T-helper 17 cell (primary cell): ENCODE measurements around the gene SKIDA1. TPM values are rescaled to one million over a fixed set of nuclear protein-coding genes. Genes with fewer than 3 reads are reported as not detected.

Experiments
- ATAC-seq: fragments of 150-1000 bp; cut with Tn5 transposase; 2 replicates; pipeline ENCODE4 v1.10.0; 2021; ENCODE audit warnings: mild to moderate bottlenecking, moderate library complexity
- DNase-seq, 3 donors: peaks; one replicate each; pipeline versions ENCODE4 v3.0.0 to v3.0.0-alpha.2; 2020 to 2021
- H3K9me3 ChIP-seq: one replicate; pipeline ENCODE4 v1.7.0; 2013; ENCODE audit warnings: low read length, mild to moderate bottlenecking; ENCODE audit not compliant: control insufficient read depth, poor library complexity, severe bottlenecking
- H3K27ac Mint-ChIP-seq: one replicate; pipeline ENCODE4 v1.8.0; 2022; ENCODE audit warnings: mild to moderate bottlenecking, moderate library complexity, mixed read lengths
- H3K27me3 Mint-ChIP-seq: one replicate; pipeline ENCODE4 v1.8.0; 2022; ENCODE audit warnings: mixed read lengths
- H3K36me3 Mint-ChIP-seq: one replicate; pipeline ENCODE4 v1.8.0; 2022; ENCODE audit warnings: low read depth, mixed read lengths
- H3K4me1 Mint-ChIP-seq: one replicate; pipeline ENCODE4 v1.8.0; 2022; ENCODE audit warnings: mild to moderate bottlenecking, mixed read lengths
- H3K4me3 Mint-ChIP-seq: one replicate; pipeline ENCODE4 v1.8.0; 2022; ENCODE audit warnings: mild to moderate bottlenecking, moderate library complexity, mixed read lengths
- total RNA-seq, 4 donors: library from RNA in 2 of 4; stranded (reverse) in 2 of 4; gene quantifications; one replicate each; pipeline ENCODE4 v1.2.3 and lab custom pipeline; 2022 to 2026

SKIDA1 gene
- total RNA-seq, 2 donors from 2014 or later = 0.34 to 0.37 TPM

GRCh38 chr10:21526188-21526859 is 842 bp upstream of the SKIDA1 start:
- ATAC-seq (peak; percentile 58), DNase-seq (peak; percentile 28 to 63 (median 51))
- Mint-ChIP-seq H3K4me3 (peak overlapping the region; percentile 100), H3K4me1 (peaks cover 25% of the 10 kb centered on the region), H3K36me3 (peaks cover 4% of the 10 kb centered on the region), H3K27me3 (peaks cover 11% of the 10 kb centered on the region), H3K27ac (peak overlapping the region; percentile 97)
- no peaks in the 10 kb centered on the region for H3K9me3 ChIP-seq

- H3K9me3 ChIP-seq = no peaks in the 10 kb centered on the region
- ATAC-seq = no peak
- Mint-ChIP-seq H3K27me3 (peaks cover 26% of the 10 kb centered on the region), H3K4me3 (peak overlapping the region; percentile 100), H3K4me1 (peaks cover 33% of the 10 kb centered on the region), H3K36me3 (peaks cover 4% of the 10 kb centered on the region), H3K27ac (peak overlapping the region; percentile 97)
- no peak for DNase-seq
These were observed 736 bp downstream of the SKIDA1 start for GRCh38 chr10:21524526-21525366.

GRCh38 chr10:21524131-21524525 is 1.4 kb downstream of the SKIDA1 start:
- Mint-ChIP-seq H3K4me3 (no peak overlapping the region), H3K27me3 (peaks cover 32% of the 10 kb centered on the region)
- no peak for ATAC-seq

GRCh38 chr10:21523557-21524008 is 1.9 kb downstream of the SKIDA1 start:
- H3K9me3 ChIP-seq = no peaks in the 10 kb centered on the region
- Mint-ChIP-seq H3K27ac (peak overlapping the region; percentile 57), H3K27me3 (peaks cover 38% of the 10 kb centered on the region), H3K4me3 (peak overlapping the region; percentile 25), H3K36me3 (peaks cover 4% of the 10 kb centered on the region), H3K4me1 (peaks cover 39% of the 10 kb centered on the region)
- ATAC-seq (no peak), DNase-seq (no peak)

More at GRCh38 chr10:21524131-21524525, 1.4 kb downstream of the SKIDA1 start:
- no peaks in the 10 kb centered on the region for H3K9me3 ChIP-seq
- DNase-seq = no peak
- no peak overlapping the region for H3K27ac Mint-ChIP-seq
- peaks cover 4% of the 10 kb centered on the region for H3K36me3 Mint-ChIP-seq
- peaks cover 34% of the 10 kb centered on the region for H3K4me1 Mint-ChIP-seq

- DNase-seq = no peak
- H3K9me3 ChIP-seq = no peaks in the 10 kb centered on the region
These were observed 2.7 kb downstream of the SKIDA1 start for GRCh38 chr10:21522631-21523406.

GRCh38 chr10:21521751-21522533 is 3.5 kb downstream of the SKIDA1 start:
- Mint-ChIP-seq H3K36me3 (peaks cover 9% of the 10 kb centered on the region), H3K4me3 (no peak overlapping the region), H3K27me3 (peaks cover 50% of the 10 kb centered on the region), H3K27ac (no peak overlapping the region), H3K4me1 (peaks cover 44% of the 10 kb centered on the region)
- no peak for ATAC-seq
- DNase-seq = no peak
- H3K9me3 ChIP-seq = no peaks in the 10 kb centered on the region

More at GRCh38 chr10:21522631-21523406, 2.7 kb downstream of the SKIDA1 start:
- Mint-ChIP-seq H3K27ac (no peak overlapping the region), H3K36me3 (peaks cover 9% of the 10 kb centered on the region), H3K27me3 (peaks cover 45% of the 10 kb centered on the region), H3K4me1 (peaks cover 45% of the 10 kb centered on the region), H3K4me3 (no peak overlapping the region)
- ATAC-seq = no peak

- no peaks in the 10 kb centered on the region for H3K9me3 ChIP-seq
- peaks cover 39% of the 10 kb centered on the region for H3K4me1 Mint-ChIP-seq
- peak overlapping the region; percentile 51 for H3K27ac Mint-ChIP-seq
- H3K27me3 Mint-ChIP-seq = peaks cover 54% of the 10 kb centered on the region
- DNase-seq (no peak), ATAC-seq (no peak)
- H3K36me3 Mint-ChIP-seq = peaks cover 9% of the 10 kb centered on the region
- peak overlapping the region; percentile 47 for H3K4me3 Mint-ChIP-seq
These were observed 4.5 kb downstream of the SKIDA1 start for GRCh38 chr10:21520949-21521348.

GRCh38 chr10:21520509-21520908 is 5.0 kb downstream of the SKIDA1 start:
- H3K4me1 Mint-ChIP-seq = peaks cover 42% of the 10 kb centered on the region
- no peaks in the 10 kb centered on the region for H3K9me3 ChIP-seq
- no peak for ATAC-seq
- peaks cover 9% of the 10 kb centered on the region for H3K36me3 Mint-ChIP-seq
- H3K27ac Mint-ChIP-seq = peak overlapping the region; percentile 51
- peaks cover 58% of the 10 kb centered on the region for H3K27me3 Mint-ChIP-seq
- H3K4me3 Mint-ChIP-seq = no peak overlapping the region
- no peak for DNase-seq

GRCh38 chr10:21519941-21520436 is 5.5 kb downstream of the SKIDA1 start:
- H3K9me3 ChIP-seq = no peaks in the 10 kb centered on the region
- ATAC-seq = peak; percentile 37
- peak overlapping the region; percentile 71 for H3K4me3 Mint-ChIP-seq
- DNase-seq = no peak
- peaks cover 63% of the 10 kb centered on the region for H3K27me3 Mint-ChIP-seq
- peaks cover 38% of the 10 kb centered on the region for H3K4me1 Mint-ChIP-seq
- H3K36me3 Mint-ChIP-seq = peaks cover 7% of the 10 kb centered on the region
- peak overlapping the region; percentile 39 for H3K27ac Mint-ChIP-seq

GRCh38 chr10:21519397-21519933 is 6.0 kb downstream of the SKIDA1 start:
- Mint-ChIP-seq H3K36me3 (peaks cover 7% of the 10 kb centered on the region), H3K4me3 (peak overlapping the region; percentile 71), H3K27me3 (peaks cover 68% of the 10 kb centered on the region), H3K4me1 (peaks cover 32% of the 10 kb centered on the region), H3K27ac (peak overlapping the region; percentile 90)
- no peaks in the 10 kb centered on the region for H3K9me3 ChIP-seq
- DNase-seq = no peak
- ATAC-seq = no peak

GRCh38 chr10:21518641-21519396 is 6.7 kb downstream of the SKIDA1 start:
- DNase-seq = no peak
- Mint-ChIP-seq H3K4me3 (peak overlapping the region; percentile 88), H3K27ac (peak overlapping the region; percentile 90)

More at GRCh38 chr10:21518641-21519396, 6.7 kb downstream of the SKIDA1 start:
- no peaks in the 10 kb centered on the region for H3K9me3 ChIP-seq
- H3K4me1 Mint-ChIP-seq = peaks cover 32% of the 10 kb centered on the region
- H3K27me3 Mint-ChIP-seq = peaks cover 70% of the 10 kb centered on the region
- H3K36me3 Mint-ChIP-seq = peaks cover 7% of the 10 kb centered on the region
- no peak for ATAC-seq
